SIG-M5 (cell line): ENCODE results near the gene SYNE1.
"Not testable (repeated sequence)": the region's sequence is repeated elsewhere in the genome, so short reads cannot be mapped to it uniquely, and the experiment has no call there.

Source experiments
- DNase-seq: peaks from one replicate; lab custom pipeline; 2025; lab: John Stamatoyannopoulos, UW

SYNE1 gene

GRCh38 chr6:152566103-152566875 is 70.9 kb downstream of the SYNE1 start:
- DNase-seq, result no peak

DNA sequence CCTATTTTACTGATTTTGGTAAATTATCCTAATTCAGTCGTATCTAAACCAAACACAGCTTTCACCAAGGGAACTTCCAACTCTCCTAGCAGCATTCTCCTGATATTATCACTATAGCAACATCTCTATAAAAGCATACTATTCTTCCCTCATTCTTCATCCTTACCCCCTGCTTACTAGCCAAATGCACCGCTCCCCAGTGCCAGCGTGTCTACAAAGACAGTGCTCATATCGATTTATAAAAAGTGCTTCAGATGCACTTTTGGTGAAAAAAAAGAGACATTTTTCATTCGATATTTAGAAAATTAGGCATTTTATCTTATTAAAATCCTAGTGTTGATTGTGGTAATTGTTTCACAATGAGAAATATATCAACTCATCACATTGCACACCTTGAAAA is 74.0 kb downstream of the SYNE1 start:
- DNase-seq, result no peak

GRCh38 chr6:152558798-152559197 is 78.4 kb downstream of the SYNE1 start:
- not testable (repeated sequence) for DNase-seq

DNA sequence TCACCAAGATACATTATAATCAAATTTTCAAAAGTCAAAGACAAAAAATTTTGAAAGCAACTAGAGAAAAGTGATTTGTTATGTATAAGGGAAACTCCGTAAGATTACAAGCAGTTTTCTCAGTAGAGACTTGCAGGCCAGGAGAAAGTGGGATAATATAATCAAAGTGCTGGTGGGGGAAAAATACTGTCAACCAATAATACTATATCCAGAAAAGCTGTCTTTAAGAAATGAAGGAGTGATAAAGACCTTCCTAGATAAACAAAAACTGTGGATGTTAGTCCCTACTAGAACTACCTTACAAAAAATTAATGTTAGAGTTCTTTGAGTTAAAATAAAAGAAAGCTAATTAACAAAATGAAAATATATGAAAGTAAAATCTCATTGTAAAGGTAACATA is 79.7 kb downstream of the SYNE1 start:
- DNase-seq, result no peak

- DNase-seq, result no peak
Measured at GRCh38 chr6:152554851-152555250, 82.3 kb downstream of the SYNE1 start.

DNA sequence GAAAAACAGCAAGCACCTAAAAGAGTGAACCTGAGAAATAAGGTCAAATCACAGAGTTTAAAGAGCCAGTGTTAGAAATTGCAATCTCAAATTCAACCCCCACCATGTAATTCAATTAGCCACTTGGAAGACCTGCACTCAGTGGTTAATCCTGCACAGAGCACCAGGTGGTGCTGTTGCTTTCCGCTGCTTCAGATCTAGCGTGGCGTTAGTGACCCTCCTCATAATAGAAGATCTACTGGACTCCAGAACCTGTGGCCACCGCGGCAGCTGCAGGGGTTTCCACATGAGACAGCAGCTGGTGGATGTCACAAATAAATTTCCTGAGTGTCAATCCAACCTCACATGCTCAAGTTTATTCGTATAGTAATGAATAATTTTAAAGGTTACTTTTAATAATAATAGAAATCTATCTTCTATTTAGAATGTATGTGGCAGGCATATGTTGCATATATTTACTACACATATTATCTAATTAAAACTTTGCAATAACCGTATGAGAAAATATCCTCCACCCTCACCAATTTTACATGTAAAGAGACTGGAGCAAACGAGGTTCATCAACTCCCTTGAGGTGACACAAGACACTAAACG is 84.4 kb downstream of the SYNE1 start:
- DNase-seq, result no peak

DNA sequence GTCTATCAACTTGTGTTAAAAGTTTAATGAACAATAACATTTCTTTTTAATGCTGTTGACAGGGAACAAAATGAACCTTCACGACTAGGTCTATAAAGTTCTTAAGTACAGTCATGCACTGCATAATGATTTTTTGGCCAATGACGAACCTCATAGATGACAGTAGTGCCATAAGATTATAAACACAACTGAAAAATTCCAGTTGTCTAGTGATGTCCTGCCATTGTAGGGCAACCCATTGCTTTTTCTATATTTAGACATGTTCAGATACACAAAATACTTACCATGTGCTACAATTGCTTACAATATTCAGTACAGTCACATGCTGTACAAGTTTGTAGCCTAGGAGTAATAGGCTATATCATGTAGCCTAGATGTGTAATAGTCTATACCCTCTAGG is 93.6 kb downstream of the SYNE1 start:
- no peak for DNase-seq

GRCh38 chr6:152540381-152540780 is 96.8 kb downstream of the SYNE1 start:
- DNase-seq, result no peak

GRCh38 chr6:152534541-152534940 is 102.6 kb downstream of the SYNE1 start:
- DNase-seq, result no peak

GRCh38 chr6:152532556-152533422 is 104.4 kb downstream of the SYNE1 start:
- no peak for DNase-seq

DNA sequence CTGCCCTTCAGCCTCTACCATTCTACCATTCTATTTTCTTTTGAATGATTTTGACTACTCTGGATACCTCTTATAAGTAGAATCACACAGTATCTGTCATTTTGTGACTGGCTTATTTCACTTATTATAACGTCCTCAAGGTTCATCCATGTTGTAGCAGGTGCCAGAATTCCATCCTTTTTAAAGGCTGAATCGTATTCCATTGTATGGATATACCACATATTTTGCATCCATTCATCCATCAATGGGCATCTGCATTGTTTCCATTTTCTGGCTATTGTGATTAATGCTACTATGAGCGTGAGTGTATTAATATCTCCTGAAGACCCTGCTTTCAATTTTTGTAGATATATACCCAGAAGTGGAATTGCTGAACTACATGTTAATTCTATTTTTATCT is 105.5 kb downstream of the SYNE1 start:
- DNase-seq, result no peak

- DNase-seq, result no peak
Measured at GRCh38 chr6:152529369-152529768, 107.8 kb downstream of the SYNE1 start.

- DNase-seq, result not testable (repeated sequence)
Measured at GRCh38 chr6:152514120-152514519, 123.0 kb downstream of the SYNE1 start.

DNA sequence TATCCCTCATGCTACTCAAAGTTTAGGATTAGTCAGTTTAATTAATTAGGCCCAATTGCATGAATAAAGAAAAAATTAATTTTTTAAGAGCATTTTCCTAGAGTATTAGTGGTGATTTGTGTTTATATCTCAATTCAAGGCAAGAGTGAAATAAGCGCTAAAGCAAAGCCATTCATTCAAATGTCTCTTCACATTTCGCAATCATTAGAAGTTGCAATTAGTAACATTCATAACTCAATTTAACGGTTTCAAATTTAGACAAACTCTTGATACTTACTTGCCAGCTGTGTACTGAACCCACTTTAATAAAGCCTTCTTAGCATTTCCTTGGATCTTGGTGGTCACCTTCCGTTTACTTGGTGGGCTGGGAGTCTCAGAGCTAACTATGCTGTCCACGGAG is 127.2 kb downstream of the SYNE1 start:
- no peak for DNase-seq

GRCh38 chr6:152508477-152508876 is 128.7 kb downstream of the SYNE1 start:
- no peak for DNase-seq

GRCh38 chr6:152503546-152503945 is 133.6 kb downstream of the SYNE1 start:
- DNase-seq, result no peak

DNA sequence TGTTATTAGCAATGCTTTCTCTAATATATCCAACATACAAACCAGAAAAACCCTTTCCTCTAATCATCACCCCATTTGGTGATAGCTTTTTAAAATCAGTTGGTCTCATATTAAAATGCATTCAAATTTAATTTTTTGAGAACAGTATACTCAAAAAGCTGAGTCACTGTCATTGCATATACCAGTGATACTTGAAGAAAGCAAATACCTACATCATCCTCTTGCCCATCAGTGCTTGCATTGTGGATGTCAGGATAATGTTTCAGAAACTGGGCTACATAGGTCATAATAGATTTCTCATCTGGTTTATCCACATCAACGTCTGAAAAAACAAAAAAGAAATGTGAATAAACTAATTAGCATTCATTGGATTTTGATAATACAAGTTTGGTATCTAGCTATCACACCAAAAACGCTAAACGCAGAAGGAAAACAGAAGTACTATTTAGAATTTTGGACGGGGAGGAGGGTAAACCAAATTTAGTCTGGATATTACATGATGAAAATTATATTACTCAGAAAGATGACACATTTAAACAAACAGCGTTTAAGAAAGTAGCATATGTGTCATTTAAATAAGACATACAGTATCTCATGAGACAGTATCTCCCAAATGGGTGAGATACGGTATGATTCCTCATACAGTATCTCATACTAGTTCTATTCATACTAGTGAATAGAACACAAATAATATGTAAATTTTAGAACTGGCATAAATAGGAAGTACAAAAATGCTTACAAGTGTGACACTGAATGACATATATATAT is 134.6 kb downstream of the SYNE1 start:
- DNase-seq, result no peak

GRCh38 chr6:152499931-152500330 is 137.2 kb downstream of the SYNE1 start:
- DNase-seq, result no peak

DNA sequence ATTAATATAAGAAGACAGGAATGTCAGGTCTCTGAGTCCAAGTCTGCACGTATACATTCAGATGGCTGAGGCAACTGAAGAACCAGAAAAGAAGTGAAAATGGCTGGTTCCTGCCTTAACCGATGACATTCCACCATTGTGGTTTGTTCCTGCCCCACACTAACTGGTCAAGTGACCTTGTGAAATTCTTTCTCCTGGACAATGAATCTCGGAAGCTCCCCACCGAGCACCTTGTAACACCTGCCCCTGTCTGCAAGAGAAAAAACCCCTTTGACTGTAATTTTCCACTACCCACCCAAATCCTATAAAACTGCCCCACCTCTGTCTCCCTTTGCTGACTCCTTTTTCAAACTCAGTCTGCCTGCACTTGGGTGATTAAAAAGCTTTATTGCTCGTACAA is 140.4 kb downstream of the SYNE1 start:
- DNase-seq, result no peak

- DNase-seq, result not testable (repeated sequence)
Measured at GRCh38 chr6:152495456-152495855, 141.7 kb downstream of the SYNE1 start.

- DNase-seq, result not testable (repeated sequence)
Measured at GRCh38 chr6:152492281-152492680, 144.9 kb downstream of the SYNE1 start.

GRCh38 chr6:152491501-152491900 is 145.7 kb downstream of the SYNE1 start:
- DNase-seq, result not testable (repeated sequence)
